ENCODE data around the gene ADRB1.

The ADRB1 gene

DNA sequence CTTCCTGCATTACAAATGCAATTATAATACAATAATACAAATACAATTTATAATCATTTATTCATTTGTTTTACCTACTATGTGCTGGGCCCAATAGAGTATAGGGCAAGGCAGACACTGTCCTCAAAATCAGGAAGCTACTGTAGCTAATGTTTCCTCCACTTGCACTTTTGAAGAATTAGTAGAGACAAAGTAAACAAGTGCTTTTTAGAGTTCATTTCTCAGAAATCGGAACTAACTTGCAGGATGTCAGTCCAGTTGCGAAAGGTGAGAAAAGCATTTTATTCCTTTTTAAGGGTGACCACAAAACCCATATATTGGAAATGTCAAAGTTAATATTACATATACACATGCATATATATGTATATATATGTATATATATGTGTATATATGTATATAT lies 14.2 kb downstream of the ADRB1 start:
- no peak for DNase-seq (ENCODE audit: low read depth)

GRCh38 chr10:114058297-114058696 lies 14.6 kb downstream of the ADRB1 start:
- DNase-seq (ENCODE audit: low read depth) = no peak

DNA sequence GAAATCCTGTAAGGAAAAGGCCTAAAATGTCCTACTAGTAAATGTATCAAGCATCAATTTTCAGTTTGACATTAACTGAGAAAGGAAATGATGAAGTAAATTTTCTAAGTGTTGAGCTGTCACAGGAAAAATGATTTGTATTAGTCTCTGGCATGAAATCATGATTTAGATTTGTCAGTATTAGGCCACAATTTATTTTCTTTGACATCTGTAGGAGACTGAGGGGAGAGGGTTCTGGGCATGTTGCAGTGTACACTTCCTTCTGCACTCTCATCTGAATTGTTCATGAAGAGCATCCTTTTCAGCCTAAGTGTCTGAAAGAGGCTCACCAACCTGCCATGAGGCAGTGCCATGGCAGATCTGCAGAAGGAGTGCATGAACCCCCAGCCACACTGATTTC lies 15.9 kb downstream of the ADRB1 start:
- no peak for DNase-seq (ENCODE audit: low read depth)

DNA sequence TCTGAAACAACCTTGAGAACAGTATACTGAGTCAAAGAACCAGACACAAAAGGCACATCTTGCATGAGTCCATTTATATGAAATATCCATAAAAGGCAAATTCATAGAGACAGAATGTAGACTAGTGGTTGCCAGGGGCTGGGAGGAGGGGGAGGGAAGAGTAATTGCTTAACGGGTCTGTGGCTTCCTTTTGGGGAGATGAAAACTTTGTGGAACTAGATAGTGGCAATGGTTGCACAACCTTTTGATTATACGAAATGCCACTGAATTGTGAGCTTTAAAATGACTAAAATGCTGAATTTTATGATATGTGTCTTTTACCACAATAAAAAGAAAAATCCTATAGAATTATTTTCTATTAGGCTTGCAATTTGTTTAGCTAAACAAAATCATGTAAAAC lies 16.8 kb downstream of the ADRB1 start:
- DNase-seq (ENCODE audit: low read depth) = no peak

GRCh38 chr10:114061148-114061547 lies 17.5 kb downstream of the ADRB1 start:
- no peak for DNase-seq (ENCODE audit: low read depth)

GRCh38 chr10:114061789-114062188 lies 18.1 kb downstream of the ADRB1 start:
- DNase-seq (ENCODE audit: low read depth) = no peak

DNA sequence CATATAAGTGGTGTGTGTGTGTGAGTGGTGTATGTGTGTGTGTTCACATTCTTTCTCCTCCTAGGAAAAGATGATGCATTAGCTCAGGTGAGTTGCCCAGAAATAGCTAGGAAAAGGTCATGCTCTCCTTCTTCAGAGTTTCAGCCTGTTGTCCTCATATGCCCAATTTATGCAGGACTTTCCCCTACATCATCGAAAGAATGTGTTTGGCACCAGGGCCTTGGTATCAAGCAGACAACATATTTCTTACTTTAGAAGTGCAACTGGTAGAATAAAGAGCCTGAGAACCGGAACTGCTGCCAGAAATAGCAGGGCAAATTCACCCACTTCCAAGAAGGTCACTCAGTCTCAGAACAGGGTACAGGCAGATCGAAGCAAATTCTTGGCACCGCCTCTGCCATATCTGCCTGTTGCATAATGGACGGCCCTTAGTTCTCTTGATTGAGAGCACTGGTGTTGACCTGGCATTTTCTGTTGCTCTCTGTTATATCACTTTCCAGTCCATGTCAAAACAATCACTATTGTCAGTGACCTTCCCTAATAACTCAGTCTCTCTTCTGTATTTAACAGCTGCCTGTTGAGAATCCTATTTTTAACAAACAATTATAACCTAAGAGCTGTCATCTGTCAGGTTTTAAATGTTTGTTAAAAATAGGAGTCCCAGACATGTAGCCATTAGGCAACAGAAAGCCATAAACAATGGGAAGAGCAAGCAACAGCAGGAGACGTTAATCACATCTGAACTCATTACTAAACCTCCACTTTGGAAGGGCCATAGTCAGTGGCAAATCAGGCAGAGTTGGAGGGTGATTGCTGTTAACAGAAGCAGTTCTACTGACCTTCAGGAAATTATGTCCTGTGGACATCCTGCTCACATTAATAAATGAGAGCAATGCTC lies 20.7 kb downstream of the ADRB1 start:
- no peak for DNase-seq (ENCODE audit: low read depth)

- no peak for DNase-seq (ENCODE audit: low read depth)
Measured at GRCh38 chr10:114065049-114065435, 21.4 kb downstream of the ADRB1 start.

- DNase-seq (ENCODE audit: low read depth) = no peak
Measured at GRCh38 chr10:114068054-114068707, 24.5 kb downstream of the ADRB1 start.

DNA sequence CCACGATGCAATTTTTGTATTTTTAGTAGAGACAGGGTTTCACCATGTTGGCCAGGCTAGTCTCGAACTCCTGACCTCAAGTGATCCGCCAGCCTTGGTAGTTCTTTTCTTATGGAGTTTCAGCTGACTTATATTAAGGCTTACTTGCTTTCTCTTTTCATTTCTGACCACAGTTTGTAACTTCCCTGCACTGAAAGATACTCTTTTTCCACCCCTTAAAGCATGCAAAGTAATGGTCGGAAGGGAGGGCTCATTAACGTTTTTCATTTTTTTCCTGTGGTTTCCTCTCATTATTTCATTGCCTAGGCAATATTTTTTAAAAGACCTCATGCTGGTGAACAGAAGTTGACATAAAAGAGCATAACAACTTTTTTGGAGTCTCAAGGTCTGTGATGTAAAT lies 27.0 kb downstream of the ADRB1 start:
- no peak for DNase-seq (ENCODE audit: low read depth)

DNA sequence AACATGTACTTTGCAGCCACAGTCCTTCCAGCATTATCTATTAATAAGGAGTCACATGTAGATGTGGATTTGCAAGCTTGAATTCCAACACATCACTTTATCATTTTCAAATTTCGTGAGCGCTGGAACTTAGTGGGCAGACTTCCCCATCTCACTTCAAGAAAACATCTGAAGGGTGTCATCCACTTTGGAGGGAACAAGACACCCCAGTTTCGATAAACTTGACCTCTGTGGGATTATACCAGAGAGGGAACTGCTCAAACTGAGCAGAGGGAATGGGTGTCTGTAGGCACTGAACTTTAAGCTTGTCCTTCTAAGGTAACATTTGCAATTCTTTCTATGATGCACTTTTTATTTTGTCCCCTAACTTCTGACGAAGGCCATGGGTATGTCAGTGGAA lies 27.5 kb downstream of the ADRB1 start:
- no peak for DNase-seq (ENCODE audit: low read depth)

DNA sequence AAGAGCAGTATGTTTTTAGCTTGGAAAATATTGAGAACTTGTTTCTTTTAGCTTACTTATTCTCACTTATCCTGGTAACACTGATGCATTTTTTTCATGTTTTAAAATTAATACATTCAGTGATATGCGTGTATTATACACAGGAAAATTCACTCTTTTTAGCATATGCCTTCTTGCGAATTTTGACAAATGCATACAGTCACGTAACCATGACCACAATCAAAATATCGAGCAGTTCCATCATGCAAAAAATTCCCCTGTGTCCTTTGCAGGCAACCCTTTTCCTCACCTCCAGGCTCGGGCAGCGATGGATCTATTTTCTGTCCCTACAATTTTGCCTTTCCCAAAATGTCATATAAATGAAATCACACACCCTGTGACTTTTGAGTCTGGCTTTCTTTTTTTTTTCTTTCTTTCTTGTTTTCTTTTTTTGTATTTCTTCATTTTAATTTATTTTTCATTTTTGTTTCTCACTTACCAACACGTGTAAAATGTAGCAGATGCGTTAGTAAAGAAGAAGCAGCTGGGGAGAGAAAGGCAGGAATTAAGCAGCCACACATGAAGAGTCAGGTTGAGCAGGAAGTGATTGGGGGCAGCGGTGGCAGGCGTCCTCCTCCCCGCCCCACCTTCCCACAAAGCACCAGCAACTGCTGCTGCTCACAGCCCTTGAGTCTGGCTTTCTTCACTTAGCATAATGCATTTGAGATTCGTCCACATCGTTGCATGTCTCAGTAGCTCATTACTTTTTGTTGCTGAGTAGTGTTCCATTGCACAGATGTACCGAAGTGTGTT lies 29.9 kb downstream of the ADRB1 start:
- no peak for DNase-seq (ENCODE audit: low read depth)

DNA sequence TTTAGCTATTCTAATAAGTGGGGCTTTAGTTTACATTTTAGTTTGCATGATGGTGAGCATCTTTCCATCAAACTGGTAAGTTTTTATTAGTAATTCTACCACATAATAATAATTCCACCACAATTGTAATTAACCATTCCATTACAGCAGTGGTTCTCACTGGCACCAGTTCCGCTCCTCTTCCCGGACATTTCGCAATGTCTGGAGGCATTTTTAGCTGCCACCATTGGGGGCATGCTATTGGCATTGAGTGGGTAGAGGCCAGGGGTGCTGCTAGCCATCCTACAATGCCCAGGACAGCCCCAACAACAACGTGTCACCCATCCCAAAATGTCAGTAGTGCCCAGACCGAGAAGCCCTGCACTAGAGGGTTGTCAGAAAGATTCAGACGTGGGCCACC lies 31.4 kb downstream of the ADRB1 start:
- no peak for DNase-seq (ENCODE audit: low read depth)

- no peak for DNase-seq (ENCODE audit: low read depth)
Measured at GRCh38 chr10:114077347-114077746, 33.7 kb downstream of the ADRB1 start.

- DNase-seq (ENCODE audit: low read depth) = no peak
Measured at GRCh38 chr10:114077815-114078219, 34.2 kb downstream of the ADRB1 start.

DNA sequence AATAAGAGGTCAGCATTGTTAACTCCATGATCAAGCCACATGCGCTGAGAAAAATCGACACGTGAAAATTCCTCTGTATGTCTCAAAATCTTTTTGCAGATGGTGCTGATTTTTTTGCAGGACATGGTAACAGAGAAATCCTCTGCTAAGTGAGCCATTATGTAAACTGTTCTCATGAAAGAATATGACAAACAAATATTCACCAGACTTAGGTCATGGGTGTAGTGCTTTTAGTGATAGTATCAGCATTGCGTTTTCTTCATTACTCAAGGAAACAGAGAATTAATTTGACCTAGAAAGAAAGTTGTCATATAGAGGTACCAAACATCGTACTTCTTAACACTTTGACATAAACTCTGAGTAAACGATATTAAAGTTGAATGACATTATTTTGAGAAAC lies 34.7 kb downstream of the ADRB1 start:
- DNase-seq (ENCODE audit: low read depth) = no peak

GRCh38 chr10:114079421-114079820 lies 35.8 kb downstream of the ADRB1 start:
- DNase-seq (ENCODE audit: low read depth) = no peak

GRCh38 chr10:114081911-114082583 lies 38.4 kb downstream of the ADRB1 start:
- DNase-seq (ENCODE audit: low read depth) = no peak

- DNase-seq (ENCODE audit: low read depth) = no peak
Measured at GRCh38 chr10:114083040-114083439, 39.4 kb downstream of the ADRB1 start.

DNA sequence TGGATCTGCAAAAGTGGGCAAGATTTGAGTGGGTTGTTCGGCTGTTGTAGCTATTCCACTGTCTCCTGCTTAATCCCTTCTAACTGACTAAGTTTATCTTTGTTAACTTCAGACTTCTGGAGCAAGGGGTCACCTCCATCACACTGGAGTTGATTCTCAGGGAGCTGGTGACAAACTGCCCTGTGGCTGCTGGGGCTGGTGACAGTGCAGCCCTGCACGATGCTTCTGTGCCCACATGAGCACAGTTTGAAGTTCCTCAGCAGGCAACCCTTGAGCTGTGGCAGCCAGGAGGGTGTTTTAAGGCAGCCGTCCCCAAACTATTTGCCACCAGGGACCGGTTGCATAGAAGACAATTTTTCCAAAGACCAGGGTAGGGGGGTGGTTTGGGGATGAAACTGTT lies 40.5 kb downstream of the ADRB1 start:
- DNase-seq (ENCODE audit: low read depth) = peak; percentile 21

- no peak for DNase-seq (ENCODE audit: low read depth)
Measured at GRCh38 chr10:114087255-114087654, 43.6 kb downstream of the ADRB1 start.

- no peak for DNase-seq (ENCODE audit: low read depth)
Measured at GRCh38 chr10:114087655-114088054, 44.0 kb downstream of the ADRB1 start.

All from activated T-cell treated with anti-CD3 and anti-CD28 coated beads for 48 hours (primary cell).